ENCODE data around the gene FAM234A. TPM values are rescaled to one million over a fixed set of nuclear protein-coding genes. Genes with fewer than 3 reads are reported as not detected.

FAM234A gene
- total RNA-seq, 1 donor from 2014 or later = 72.3 TPM

DNA sequence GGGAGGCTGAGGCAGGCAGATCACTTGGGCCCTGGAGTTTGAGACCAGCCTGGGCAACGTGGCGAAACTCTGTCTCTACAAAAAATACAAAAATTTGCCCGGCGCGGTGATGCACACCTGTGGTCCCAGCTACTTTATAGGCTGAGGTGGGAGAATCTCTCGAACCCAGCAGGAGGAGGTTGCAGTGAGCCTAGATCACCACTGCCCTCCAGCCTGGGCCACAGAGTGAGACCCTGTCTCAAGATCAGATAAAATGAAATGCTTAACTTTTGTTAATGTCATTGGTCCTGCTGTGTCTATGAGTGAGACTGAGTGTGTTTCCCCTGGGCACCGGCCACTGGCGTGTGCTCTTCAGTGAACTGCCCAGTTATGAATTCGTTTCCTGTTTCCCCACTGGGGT is 10.5 kb downstream of the FAM234A start:
- TF ChIP-seq, protein P1, sequence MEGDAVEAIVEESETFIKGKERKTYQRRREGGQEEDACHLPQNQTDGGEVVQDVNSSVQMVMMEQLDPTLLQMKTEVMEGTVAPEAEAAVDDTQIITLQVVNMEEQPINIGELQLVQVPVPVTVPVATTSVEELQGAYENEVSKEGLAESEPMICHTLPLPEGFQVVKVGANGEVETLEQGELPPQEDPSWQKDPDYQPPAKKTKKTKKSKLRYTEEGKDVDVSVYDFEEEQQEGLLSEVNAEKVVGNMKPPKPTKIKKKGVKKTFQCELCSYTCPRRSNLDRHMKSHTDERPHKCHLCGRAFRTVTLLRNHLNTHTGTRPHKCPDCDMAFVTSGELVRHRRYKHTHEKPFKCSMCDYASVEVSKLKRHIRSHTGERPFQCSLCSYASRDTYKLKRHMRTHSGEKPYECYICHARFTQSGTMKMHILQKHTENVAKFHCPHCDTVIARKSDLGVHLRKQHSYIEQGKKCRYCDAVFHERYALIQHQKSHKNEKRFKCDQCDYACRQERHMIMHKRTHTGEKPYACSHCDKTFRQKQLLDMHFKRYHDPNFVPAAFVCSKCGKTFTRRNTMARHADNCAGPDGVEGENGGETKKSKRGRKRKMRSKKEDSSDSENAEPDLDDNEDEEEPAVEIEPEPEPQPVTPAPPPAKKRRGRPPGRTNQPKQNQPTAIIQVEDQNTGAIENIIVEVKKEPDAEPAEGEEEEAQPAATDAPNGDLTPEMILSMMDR (IDR thresholded peaks at IDR 0.05; ENCODE audit: unreplicated experiment) = no peak
- no peak for DNase-seq (ENCODE audit: low spot score)
- H3K27ac Mint-ChIP-seq (ENCODE audit: unreplicated experiment) = peak overlapping the region; percentile 45
- H3K4me1 Mint-ChIP-seq (ENCODE audit: unreplicated experiment) = no peaks in the 10 kb centered on the region
- H3K36me3 Mint-ChIP-seq (ENCODE audit: low read depth, unreplicated experiment) = no peaks in the 10 kb centered on the region
- H3K27me3 Mint-ChIP-seq (ENCODE audit: unreplicated experiment) = peaks cover 2% of the 10 kb centered on the region
- H3K4me3 Mint-ChIP-seq (ENCODE audit: unreplicated experiment) = no peak overlapping the region
- H3K9me3 Mint-ChIP-seq (ENCODE audit: unreplicated experiment) = no peaks in the 10 kb centered on the region

DNA sequence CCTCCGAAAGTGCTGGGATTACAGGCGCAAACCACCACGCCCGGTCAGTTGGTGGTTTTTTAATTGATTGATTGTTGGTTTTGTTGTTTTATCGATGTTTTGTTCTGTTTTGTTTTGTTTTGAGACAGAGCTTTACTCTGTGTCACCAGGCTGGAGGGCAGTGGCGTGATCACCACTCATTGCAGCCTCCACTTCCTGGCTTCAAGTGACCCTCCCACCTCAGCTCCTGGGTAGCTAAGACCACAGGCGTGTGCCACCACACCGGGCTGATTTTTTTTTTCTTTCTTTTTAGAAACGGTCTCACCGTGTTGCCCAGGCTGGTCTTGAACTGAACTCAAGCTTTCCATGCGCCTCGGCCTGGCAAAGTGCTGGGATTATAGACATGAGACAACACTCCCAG is 12.4 kb downstream of the FAM234A start:
- no peak overlapping the region for H3K27ac Mint-ChIP-seq (ENCODE audit: unreplicated experiment)
- DNase-seq (ENCODE audit: low spot score) = no peak
- peaks cover 5% of the 10 kb centered on the region for H3K4me1 Mint-ChIP-seq (ENCODE audit: unreplicated experiment)
- H3K9me3 Mint-ChIP-seq (ENCODE audit: unreplicated experiment) = no peaks in the 10 kb centered on the region
- H3K27me3 Mint-ChIP-seq (ENCODE audit: unreplicated experiment) = peaks cover 3% of the 10 kb centered on the region
- TF ChIP-seq, protein P1 (IDR thresholded peaks at IDR 0.05; ENCODE audit: unreplicated experiment) = no peak
- H3K36me3 Mint-ChIP-seq (ENCODE audit: low read depth, unreplicated experiment) = peaks cover 3% of the 10 kb centered on the region
- H3K4me3 Mint-ChIP-seq (ENCODE audit: unreplicated experiment) = no peak overlapping the region

DNA sequence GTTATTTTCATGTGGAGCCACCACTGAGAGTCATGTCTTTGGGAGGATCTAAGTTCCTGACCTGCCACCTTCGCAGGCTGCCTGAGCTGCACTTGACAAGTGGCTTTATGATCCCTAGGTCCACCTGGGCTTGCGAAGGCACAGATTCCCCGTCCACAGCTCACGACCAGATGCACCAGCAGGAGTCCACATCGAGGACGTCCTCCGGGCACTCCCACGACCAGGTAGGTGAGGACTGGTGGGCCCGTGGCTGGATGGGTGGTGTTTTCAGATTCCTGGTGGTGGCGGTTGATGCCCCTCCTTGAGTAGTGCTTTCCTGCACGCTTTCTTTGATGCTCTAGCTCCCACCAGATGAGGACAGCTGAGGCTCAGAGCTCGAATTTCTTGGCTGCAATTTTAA is 14.8 kb downstream of the FAM234A start:
- Mint-ChIP-seq H3K9me3 (ENCODE audit: unreplicated experiment) (no peaks in the 10 kb centered on the region), H3K27me3 (ENCODE audit: unreplicated experiment) (peaks cover 7% of the 10 kb centered on the region), H3K36me3 (ENCODE audit: low read depth, unreplicated experiment) (peaks cover 3% of the 10 kb centered on the region), H3K4me1 (ENCODE audit: unreplicated experiment) (peaks cover 17% of the 10 kb centered on the region), H3K27ac (ENCODE audit: unreplicated experiment) (no peak overlapping the region), H3K4me3 (ENCODE audit: unreplicated experiment) (no peak overlapping the region)
- TF ChIP-seq, protein P1 (IDR thresholded peaks at IDR 0.05; ENCODE audit: unreplicated experiment) = no peak
- DNase-seq (ENCODE audit: low spot score) = no peak

DNA sequence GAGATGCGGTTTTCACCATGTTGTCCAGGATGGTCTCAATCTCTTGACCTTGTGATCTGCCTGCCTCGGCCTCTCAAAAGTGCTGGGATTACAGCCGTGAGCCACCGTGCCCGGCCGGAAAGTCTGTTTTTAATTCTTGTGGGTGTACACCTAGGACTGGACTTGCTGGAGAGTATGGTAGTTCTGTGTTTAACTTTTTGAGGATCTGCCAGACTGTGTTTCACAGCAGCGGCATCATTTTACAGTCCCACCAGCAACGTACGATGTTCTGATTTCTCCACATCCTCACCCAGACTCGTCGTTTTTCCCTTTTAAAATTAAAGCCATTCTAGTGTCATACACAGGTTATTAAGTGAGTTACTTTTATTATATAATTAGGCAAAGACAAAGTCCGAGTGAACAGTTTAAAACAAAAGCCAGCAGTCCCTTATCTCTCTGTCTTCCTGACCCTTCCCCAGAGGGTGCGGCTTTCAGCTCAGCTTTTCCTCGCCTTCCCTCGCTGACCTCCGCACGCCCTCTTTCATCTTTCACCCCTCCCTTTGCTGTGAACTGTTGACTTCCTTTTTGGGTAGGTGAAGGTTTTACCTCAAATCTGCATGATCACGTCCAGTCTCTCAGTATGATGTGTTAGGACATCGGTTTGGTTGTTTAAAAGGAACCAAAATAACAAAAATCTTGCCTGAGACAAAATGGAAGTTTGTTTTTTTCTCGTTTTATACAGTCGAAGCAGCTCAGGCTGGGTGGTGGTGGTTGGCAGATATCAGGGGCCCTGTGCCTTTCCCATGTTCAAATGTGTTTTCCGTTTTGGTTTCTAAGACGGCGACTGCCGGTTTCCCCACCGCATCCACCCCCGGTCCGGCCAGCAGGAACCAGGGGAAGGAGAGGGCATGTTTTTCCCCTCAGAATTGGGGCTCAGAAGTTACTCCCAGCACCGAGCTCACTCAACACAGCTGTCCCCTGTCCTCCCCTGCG is 18.0 kb downstream of the FAM234A start:
- Mint-ChIP-seq H3K36me3 (ENCODE audit: low read depth, unreplicated experiment) (peaks cover 9% of the 10 kb centered on the region), H3K27ac (ENCODE audit: unreplicated experiment) (no peak overlapping the region)
- DNase-seq (ENCODE audit: low spot score) = no peak

More for the DNA sequence above, 18.0 kb downstream of the FAM234A start:
- H3K27me3 Mint-ChIP-seq (ENCODE audit: unreplicated experiment) = peaks cover 7% of the 10 kb centered on the region
- H3K4me3 Mint-ChIP-seq (ENCODE audit: unreplicated experiment) = no peak overlapping the region
- TF ChIP-seq, protein P1 (IDR thresholded peaks at IDR 0.05; ENCODE audit: unreplicated experiment) = no peak
- no peaks in the 10 kb centered on the region for H3K9me3 Mint-ChIP-seq (ENCODE audit: unreplicated experiment)
- H3K4me1 Mint-ChIP-seq (ENCODE audit: unreplicated experiment) = peaks cover 17% of the 10 kb centered on the region
